Adipocyte (in vitro differentiated cells): ENCODE measurements around the gene PDS5B.

ENCODE experiments used
- DNase-seq: peaks from one replicate; pipeline ENCODE4 v3.0.0-alpha.2; 2015; ENCODE audit warnings: low read depth
- H3K27me3 ChIP-seq: replicated peaks from 2 replicates; pipeline ENCODE4 v1.7.0; 2013; ENCODE audit warnings: mild to moderate bottlenecking, low read length, moderate library complexity; ENCODE audit not compliant: control insufficient read depth, insufficient read depth
- H3K36me3 ChIP-seq: 2 replicates; pipeline ENCODE4 v1.7.0; 2013; ENCODE audit warnings: low read length, mild to moderate bottlenecking, moderate library complexity; ENCODE audit not compliant: control insufficient read depth, insufficient read depth, severe bottlenecking
- H3K4me1 ChIP-seq: 2 replicates; pipeline ENCODE4 v1.7.0; 2013; ENCODE audit warnings: mild to moderate bottlenecking, low read length, moderate library complexity; ENCODE audit not compliant: control insufficient read depth, insufficient read depth
- H3K4me3 ChIP-seq: 2 replicates; pipeline ENCODE4 v1.7.0; 2013; ENCODE audit warnings: mild to moderate bottlenecking, low read length, moderate library complexity
- H3K9ac ChIP-seq: 2 replicates; pipeline ENCODE4 v1.7.0; 2013; ENCODE audit warnings: mild to moderate bottlenecking, low read length, moderate library complexity
- H3K9me3 ChIP-seq: 2 replicates; pipeline ENCODE4 v1.7.0; 2013; ENCODE audit warnings: mild to moderate bottlenecking, low read length, moderate library complexity; ENCODE audit not compliant: control insufficient read depth

The PDS5B gene

GRCh38 chr13:32731074-32731473, 144.8 kb downstream of the PDS5B start:
- Histone ChIP-seq H3K9ac (no peak overlapping the region), H3K4me3 (no peak overlapping the region)
- no peak for DNase-seq

DNA sequence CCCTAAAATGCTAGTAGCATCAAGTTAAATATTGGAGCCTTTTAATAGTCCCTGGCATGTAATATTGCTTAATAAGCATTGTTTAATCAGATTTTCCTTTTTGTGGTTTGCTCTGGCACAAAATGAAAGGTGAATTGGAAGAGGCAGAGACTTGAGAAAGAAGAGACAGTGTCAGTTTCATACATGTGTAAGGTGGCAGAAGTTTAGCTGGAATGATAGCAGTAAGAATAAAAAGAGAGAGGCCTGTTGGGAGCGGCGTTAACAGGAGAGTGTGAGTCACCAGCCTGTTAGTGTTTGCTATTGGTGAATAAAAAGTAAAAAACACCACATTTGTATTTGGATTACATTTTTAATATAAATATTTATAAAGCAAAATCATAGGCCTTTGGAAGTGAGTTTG, 145.3 kb downstream of the PDS5B start:
- H3K36me3 ChIP-seq, result no peaks in the 10 kb centered on the region
- H3K9ac ChIP-seq, result no peak overlapping the region
- peak overlapping the region; percentile 52 for H3K4me3 ChIP-seq
- no peak for DNase-seq
- H3K27me3 ChIP-seq, result no peaks in the 10 kb centered on the region
- peaks cover 20% of the 10 kb centered on the region for H3K4me1 ChIP-seq
- H3K9me3 ChIP-seq, result no peaks in the 10 kb centered on the region

More at GRCh38 chr13:32731074-32731473, 144.8 kb downstream of the PDS5B start:
- H3K9me3 ChIP-seq, result no peaks in the 10 kb centered on the region
- no peaks in the 10 kb centered on the region for H3K27me3 ChIP-seq
- no peaks in the 10 kb centered on the region for H3K36me3 ChIP-seq
- H3K4me1 ChIP-seq, result peaks cover 15% of the 10 kb centered on the region

- Histone ChIP-seq H3K4me1 (peaks cover 23% of the 10 kb centered on the region), H3K36me3 (no peaks in the 10 kb centered on the region), H3K27me3 (no peaks in the 10 kb centered on the region), H3K4me3 (no peak overlapping the region), H3K9me3 (no peaks in the 10 kb centered on the region), H3K9ac (no peak overlapping the region)
- no peak for DNase-seq
Measured at GRCh38 chr13:32733690-32734089, 147.4 kb downstream of the PDS5B start.

DNA sequence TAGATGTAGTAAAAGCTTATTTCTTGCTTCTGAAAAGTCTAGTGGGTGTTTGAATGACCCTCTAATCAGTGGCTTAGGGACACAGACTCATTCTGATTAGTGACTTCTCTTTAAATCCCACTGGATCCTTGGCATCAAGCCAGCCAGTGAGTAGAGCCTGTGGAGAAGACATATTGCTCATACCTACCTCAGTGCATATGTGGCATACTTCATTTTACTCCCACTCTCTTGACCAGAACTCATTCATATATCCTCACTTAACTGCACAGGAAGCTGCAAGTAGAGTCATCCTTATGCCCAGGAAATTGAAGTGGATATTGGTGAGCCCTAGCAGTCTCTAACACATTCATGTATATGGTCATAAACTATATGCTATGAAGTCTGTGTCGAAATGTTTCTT, 148.3 kb downstream of the PDS5B start:
- Histone ChIP-seq H3K36me3 (no peaks in the 10 kb centered on the region), H3K4me3 (no peak overlapping the region), H3K4me1 (peaks cover 23% of the 10 kb centered on the region), H3K9me3 (no peaks in the 10 kb centered on the region), H3K9ac (no peak overlapping the region), H3K27me3 (no peaks in the 10 kb centered on the region)
- peak; percentile 15 for DNase-seq

DNA sequence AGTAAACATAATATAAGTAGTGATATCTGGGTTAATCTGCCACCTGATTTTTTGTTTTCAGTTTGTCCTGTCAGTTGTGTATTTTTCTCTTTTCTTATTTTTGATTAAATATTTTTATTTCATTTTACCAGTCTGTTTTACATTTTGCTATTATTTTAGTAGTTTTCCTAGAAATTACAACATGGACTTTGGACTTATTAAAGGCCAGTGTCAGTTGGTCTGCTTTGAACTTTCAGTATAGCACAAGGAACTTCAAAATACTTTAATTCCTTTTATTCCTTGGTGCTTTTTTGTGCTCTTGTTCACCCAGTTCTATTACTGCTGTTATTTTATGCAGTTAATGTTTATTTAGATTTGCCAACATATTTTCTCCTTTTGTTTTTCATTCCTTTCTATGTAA, 149.6 kb downstream of the PDS5B start:
- H3K4me1 ChIP-seq, result peaks cover 23% of the 10 kb centered on the region
- no peak for DNase-seq
- no peaks in the 10 kb centered on the region for H3K36me3 ChIP-seq
- H3K27me3 ChIP-seq, result no peaks in the 10 kb centered on the region
- peak overlapping the region; percentile 85 for H3K9ac ChIP-seq
- H3K4me3 ChIP-seq, result no peak overlapping the region
- H3K9me3 ChIP-seq, result no peaks in the 10 kb centered on the region

GRCh38 chr13:32736648-32737047, 150.4 kb downstream of the PDS5B start:
- Histone ChIP-seq H3K9me3 (no peaks in the 10 kb centered on the region), H3K4me1 (peaks cover 19% of the 10 kb centered on the region), H3K4me3 (peak overlapping the region; percentile 79), H3K9ac (peak overlapping the region; percentile 85), H3K27me3 (no peaks in the 10 kb centered on the region), H3K36me3 (peaks cover 4% of the 10 kb centered on the region)
- DNase-seq, result no peak

GRCh38 chr13:32737111-32737571, 150.9 kb downstream of the PDS5B start:
- no peaks in the 10 kb centered on the region for H3K9me3 ChIP-seq
- peak overlapping the region; percentile 85 for H3K9ac ChIP-seq
- no peaks in the 10 kb centered on the region for H3K27me3 ChIP-seq
- DNase-seq, result no peak
- H3K4me3 ChIP-seq, result peak overlapping the region; percentile 79
- H3K36me3 ChIP-seq, result peaks cover 9% of the 10 kb centered on the region
- peaks cover 15% of the 10 kb centered on the region for H3K4me1 ChIP-seq

DNA sequence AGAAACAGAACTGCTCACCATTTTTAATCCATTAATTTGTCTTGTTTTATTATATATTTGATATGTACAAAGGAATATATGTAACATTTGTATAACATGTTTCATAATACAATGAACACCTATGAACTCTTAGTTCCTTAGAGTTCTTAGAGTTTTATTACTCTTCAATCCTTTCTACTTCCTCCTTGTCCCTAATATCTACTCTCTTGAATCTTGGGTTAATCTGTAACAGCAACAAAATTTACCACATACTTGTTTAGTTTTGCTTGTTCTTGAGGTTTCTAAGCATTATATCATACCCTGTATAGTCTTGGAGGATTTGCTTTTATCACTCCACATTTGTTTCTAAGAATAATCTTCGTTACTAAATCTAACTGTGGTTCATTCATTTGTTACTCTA, 151.4 kb downstream of the PDS5B start:
- Histone ChIP-seq H3K4me3 (peak overlapping the region; percentile 79), H3K9me3 (no peaks in the 10 kb centered on the region), H3K9ac (peak overlapping the region; percentile 85), H3K27me3 (no peaks in the 10 kb centered on the region), H3K4me1 (peaks cover 13% of the 10 kb centered on the region), H3K36me3 (peaks cover 9% of the 10 kb centered on the region)
- DNase-seq, result no peak

GRCh38 chr13:32745509-32745908, 159.3 kb downstream of the PDS5B start:
- Histone ChIP-seq H3K27me3 (no peaks in the 10 kb centered on the region), H3K9ac (no peak overlapping the region), H3K4me3 (no peak overlapping the region), H3K4me1 (no peaks in the 10 kb centered on the region), H3K36me3 (peaks cover 35% of the 10 kb centered on the region), H3K9me3 (no peaks in the 10 kb centered on the region)
- DNase-seq, result no peak

DNA sequence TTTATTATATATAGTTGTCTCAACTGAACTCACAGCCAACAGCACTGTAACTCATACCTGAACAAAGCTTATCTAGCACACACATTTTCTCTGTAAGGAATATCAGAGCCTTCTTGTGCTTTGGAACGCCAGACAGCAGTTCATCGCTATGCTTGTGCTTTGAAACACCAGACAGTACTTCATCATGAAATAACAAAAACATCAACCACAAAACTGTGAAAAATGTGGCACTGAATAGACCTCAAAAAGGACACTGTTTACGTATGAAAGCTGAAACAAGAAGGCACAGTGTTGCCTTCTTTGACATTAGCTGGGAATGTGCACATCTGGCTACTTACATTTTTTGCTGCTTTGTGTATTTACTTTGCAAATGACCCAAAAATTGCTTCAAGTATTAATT, 160.2 kb downstream of the PDS5B start:
- Histone ChIP-seq H3K9ac (no peak overlapping the region), H3K36me3 (peaks cover 34% of the 10 kb centered on the region), H3K27me3 (no peaks in the 10 kb centered on the region), H3K4me1 (no peaks in the 10 kb centered on the region), H3K4me3 (no peak overlapping the region), H3K9me3 (no peaks in the 10 kb centered on the region)
- peak; percentile 11 for DNase-seq

DNA sequence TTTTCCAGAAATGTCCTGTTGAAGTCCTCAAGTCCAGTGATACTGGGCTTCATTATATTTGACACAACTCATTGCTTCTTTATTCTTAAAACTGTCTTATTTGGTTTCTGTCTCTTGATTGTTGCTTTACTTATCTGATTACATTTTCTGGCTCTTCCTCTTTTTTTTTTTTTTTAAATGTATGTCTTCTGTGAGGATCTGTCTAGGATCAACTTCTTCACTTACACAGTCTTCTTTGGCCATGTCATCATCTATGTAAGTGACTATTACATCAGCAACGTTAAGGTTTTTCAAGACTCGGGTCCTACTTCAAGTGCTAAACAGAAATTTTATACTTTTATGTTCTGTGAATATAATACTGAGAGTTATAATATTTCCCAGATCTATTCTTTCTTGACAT, 162.1 kb downstream of the PDS5B start:
- Histone ChIP-seq H3K4me3 (no peak overlapping the region), H3K36me3 (peaks cover 31% of the 10 kb centered on the region), H3K9me3 (no peaks in the 10 kb centered on the region), H3K4me1 (no peaks in the 10 kb centered on the region), H3K27me3 (no peaks in the 10 kb centered on the region), H3K9ac (no peak overlapping the region)
- DNase-seq, result no peak

GRCh38 chr13:32751340-32751739, 165.1 kb downstream of the PDS5B start:
- no peak for DNase-seq
- no peak overlapping the region for H3K9ac ChIP-seq
- H3K4me1 ChIP-seq, result no peaks in the 10 kb centered on the region
- no peaks in the 10 kb centered on the region for H3K27me3 ChIP-seq
- no peak overlapping the region for H3K4me3 ChIP-seq
- H3K9me3 ChIP-seq, result no peaks in the 10 kb centered on the region
- peaks cover 37% of the 10 kb centered on the region for H3K36me3 ChIP-seq
